Measurements from ENCODE around the gene WTIP. TPM values are rescaled to one million over a fixed set of nuclear protein-coding genes. Genes with fewer than 3 reads are reported as not detected.

The WTIP gene
- total RNA-seq, 3 donors from 2014 or later (not counting 1 experiment from before 2014, with no cell fraction given): 0.12 to 0.83 (median 0.45) TPM

- no peaks in the 10 kb centered on the region for H3K4me1 ChIP-seq (ENCODE audit: control insufficient read depth, insufficient read depth, low read length)
- DNase-seq (no peak), ATAC-seq (no peak)
- Mint-ChIP-seq H3K4me3 (no peak overlapping the region), H3K4me1 (peaks cover 7% of the 10 kb centered on the region in 2 donors), H3K36me3 (peaks cover 7% of the 10 kb centered on the region), H3K27ac (no peak overlapping the region), H3K9me3 (no peaks in the 10 kb centered on the region), H3K27me3 (ENCODE audit: low read depth in 2 of 2) (peaks cover 39 to 41% of the 10 kb centered on the region in 2 donors)
- H3K9me3 ChIP-seq (ENCODE audit: control insufficient read depth, insufficient read depth, low read length): no peaks in the 10 kb centered on the region
- H3K27ac ChIP-seq (ENCODE audit: low read length): no peak overlapping the region
- H3K36me3 ChIP-seq (ENCODE audit: control insufficient read depth, insufficient read depth, low read length): no peaks in the 10 kb centered on the region
- 89% methylated on average over 9 of the region's 9 CpGs for whole genome bisulfite sequencing (ENCODE audit: insufficient coverage)
- no peak for TF ChIP-seq CTCF (IDR thresholded peaks at IDR 0.05)
- intact Hi-C loops (cut with micrococcal nuclease): no loop called here
- H3K27me3 ChIP-seq (ENCODE audit: control insufficient read depth, insufficient read depth, low read length): peaks cover 16% of the 10 kb centered on the region
- H3K4me3 ChIP-seq (ENCODE audit: low read length): no peak overlapping the region
Observed at GRCh38 chr19:34484328-34484727, 2.8 kb downstream of the WTIP start.

- peaks cover 7% of the 10 kb centered on the region for H3K36me3 Mint-ChIP-seq
- DNase-seq (no peak), ATAC-seq (no peak)
- Histone ChIP-seq H3K4me3 (ENCODE audit: low read length) (no peak overlapping the region), H3K36me3 (ENCODE audit: control insufficient read depth, insufficient read depth, low read length) (no peaks in the 10 kb centered on the region), H3K27ac (ENCODE audit: low read length) (no peak overlapping the region), H3K9me3 (ENCODE audit: control insufficient read depth, insufficient read depth, low read length) (no peaks in the 10 kb centered on the region), H3K4me1 (ENCODE audit: control insufficient read depth, insufficient read depth, low read length) (no peaks in the 10 kb centered on the region), H3K27me3 (ENCODE audit: control insufficient read depth, insufficient read depth, low read length) (peaks cover 12% of the 10 kb centered on the region)
- peaks cover 33 to 34% of the 10 kb centered on the region in 2 donors for H3K27me3 Mint-ChIP-seq (ENCODE audit: low read depth in 2 of 2)
- WGBS (ENCODE audit: insufficient coverage): 88% methylated on average over 9 of the region's 9 CpGs
- no peak overlapping the region for H3K4me3 Mint-ChIP-seq
- intact Hi-C loops (cut with micrococcal nuclease): no loop called here
- H3K27ac Mint-ChIP-seq: no peak overlapping the region
- H3K4me1 Mint-ChIP-seq: peaks cover 7% of the 10 kb centered on the region in 2 donors
- TF ChIP-seq CTCF (IDR thresholded peaks at IDR 0.05): no peak
- H3K9me3 Mint-ChIP-seq: no peaks in the 10 kb centered on the region
Observed at GRCh38 chr19:34485831-34486230, 4.3 kb downstream of the WTIP start.

- H3K36me3 Mint-ChIP-seq: peaks cover 7% of the 10 kb centered on the region
- no peaks in the 10 kb centered on the region for H3K9me3 ChIP-seq (ENCODE audit: control insufficient read depth, insufficient read depth, low read length)
- H3K27me3 ChIP-seq (ENCODE audit: control insufficient read depth, insufficient read depth, low read length): peaks cover 9% of the 10 kb centered on the region
- WGBS (ENCODE audit: insufficient coverage): 84% methylated on average over 7 of the region's 7 CpGs
- H3K4me1 Mint-ChIP-seq: peaks cover 7% of the 10 kb centered on the region in 2 donors
- H3K4me1 ChIP-seq (ENCODE audit: control insufficient read depth, insufficient read depth, low read length): no peaks in the 10 kb centered on the region
- H3K9me3 Mint-ChIP-seq: no peaks in the 10 kb centered on the region
- peaks cover 32 to 33% of the 10 kb centered on the region in 2 donors for H3K27me3 Mint-ChIP-seq (ENCODE audit: low read depth in 2 of 2)
- TF ChIP-seq CTCF (IDR thresholded peaks at IDR 0.05): no peak
- no peak overlapping the region for H3K27ac ChIP-seq (ENCODE audit: low read length)
- ATAC-seq (no peak), DNase-seq (no peak)
- H3K27ac Mint-ChIP-seq: no peak overlapping the region
- no peak overlapping the region for H3K4me3 Mint-ChIP-seq
- no peaks in the 10 kb centered on the region for H3K36me3 ChIP-seq (ENCODE audit: control insufficient read depth, insufficient read depth, low read length)
- intact Hi-C loops (cut with micrococcal nuclease): no loop called here
- no peak overlapping the region for H3K4me3 ChIP-seq (ENCODE audit: low read length)
Observed at GRCh38 chr19:34487651-34488051, 6.1 kb downstream of the WTIP start.

DNA sequence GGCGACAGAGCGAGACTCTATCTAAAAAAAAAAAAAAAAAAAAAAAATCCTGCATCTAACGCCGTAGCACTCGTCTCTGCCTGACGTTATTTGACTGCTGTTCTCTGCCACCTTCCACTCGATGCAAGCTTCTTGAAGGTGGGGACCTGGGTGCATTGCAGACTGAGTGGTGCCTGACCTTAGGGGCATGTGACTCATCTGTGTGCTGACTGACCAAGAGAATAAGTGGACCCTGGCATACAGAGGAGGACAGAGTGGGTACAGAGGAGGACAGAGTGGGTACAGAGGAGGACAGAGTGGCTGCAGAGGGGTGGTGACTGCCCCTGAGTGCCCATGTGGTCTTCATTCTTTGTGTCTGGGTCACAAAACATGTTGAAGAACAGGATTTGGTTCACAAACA is 7.6 kb downstream of the WTIP start:
- H3K9me3 ChIP-seq (ENCODE audit: control insufficient read depth, insufficient read depth, low read length): no peaks in the 10 kb centered on the region
- ATAC-seq (no peak), DNase-seq (no peak)
- Mint-ChIP-seq H3K4me1 (no peaks in the 10 kb centered on the region), H3K36me3 (no peaks in the 10 kb centered on the region), H3K9me3 (no peaks in the 10 kb centered on the region), H3K4me3 (no peak overlapping the region), H3K27me3 (ENCODE audit: low read depth in 2 of 2) (peaks cover 18 to 19% of the 10 kb centered on the region in 2 donors), H3K27ac (no peak overlapping the region)
- no peak for TF ChIP-seq CTCF (IDR thresholded peaks at IDR 0.05)
- no peak overlapping the region for H3K4me3 ChIP-seq (ENCODE audit: low read length)
- intact Hi-C loops (cut with micrococcal nuclease): no loop called here
- 84% methylated on average over 5 of the region's 7 CpGs for WGBS (ENCODE audit: insufficient coverage)
- no peak overlapping the region for H3K27ac ChIP-seq (ENCODE audit: low read length)
- peaks cover 4% of the 10 kb centered on the region for H3K27me3 ChIP-seq (ENCODE audit: control insufficient read depth, insufficient read depth, low read length)
- no peaks in the 10 kb centered on the region for H3K4me1 ChIP-seq (ENCODE audit: control insufficient read depth, insufficient read depth, low read length)
- no peaks in the 10 kb centered on the region for H3K36me3 ChIP-seq (ENCODE audit: control insufficient read depth, insufficient read depth, low read length)

All from natural killer cell (primary cell).